NCI-H2107 treated with DMSO at 0.1 percent for 48 hours (cell line): ENCODE data around the gene CUL9.

Source experiments
- DNase-seq: peaks from one replicate; lab custom pipeline; 2025; ENCODE audit not compliant: unreplicated experiment; lab: John Stamatoyannopoulos, UW

The CUL9 gene

DNA sequence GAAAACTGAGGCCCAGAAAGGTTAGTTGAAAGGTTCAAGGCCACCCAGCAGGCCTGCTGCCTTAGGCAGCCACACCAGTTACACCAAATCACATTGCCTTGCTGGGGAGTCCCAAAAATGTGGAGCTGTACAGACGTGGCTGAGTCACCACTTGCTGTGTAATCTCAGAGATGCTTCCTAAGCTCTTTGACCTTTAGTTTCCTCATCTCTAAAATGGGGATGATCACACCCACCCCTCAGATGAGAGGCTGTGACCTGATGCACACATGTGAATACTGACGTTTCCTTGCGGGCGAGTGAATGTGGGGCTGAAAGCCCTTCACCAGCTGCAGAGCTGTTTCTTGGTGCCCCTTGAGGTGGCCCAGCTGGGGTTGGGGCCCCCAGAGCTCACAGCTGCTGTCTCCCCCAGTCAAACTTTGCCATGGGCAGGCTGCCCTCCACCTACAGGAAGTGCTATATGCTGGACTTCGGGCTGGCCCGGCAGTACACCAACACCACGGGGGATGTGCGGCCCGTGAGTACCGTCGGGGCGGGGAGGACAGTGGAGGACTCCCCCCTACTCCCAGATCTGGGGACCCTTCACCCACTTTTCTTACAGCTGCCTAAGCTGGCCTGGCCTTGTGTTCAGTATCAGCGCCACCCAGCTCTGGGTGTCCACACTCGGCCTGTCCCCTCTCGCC lies 72.3 kb downstream of the CUL9 start:
- DNase-seq, result no peak

DNA sequence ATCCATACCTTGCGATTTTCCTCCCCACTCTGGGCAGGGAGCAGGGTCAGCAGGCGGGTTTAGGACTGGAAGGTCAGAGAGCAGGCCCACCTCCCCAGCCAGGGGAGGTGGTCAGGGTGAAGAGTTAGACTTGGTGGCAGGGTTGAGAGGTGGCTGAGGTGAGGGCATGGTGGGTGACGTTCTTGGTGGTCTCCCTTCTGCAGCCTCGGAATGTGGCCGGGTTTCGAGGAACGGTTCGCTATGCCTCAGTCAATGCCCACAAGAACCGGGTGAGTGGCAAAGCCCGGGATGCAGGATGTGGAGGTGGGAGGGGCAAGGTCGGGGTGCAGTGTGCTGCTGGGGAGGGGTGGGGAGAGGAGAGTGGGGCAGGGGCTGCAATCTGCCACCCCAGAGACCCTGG lies 72.8 kb downstream of the CUL9 start:
- DNase-seq, result no peak

DNA sequence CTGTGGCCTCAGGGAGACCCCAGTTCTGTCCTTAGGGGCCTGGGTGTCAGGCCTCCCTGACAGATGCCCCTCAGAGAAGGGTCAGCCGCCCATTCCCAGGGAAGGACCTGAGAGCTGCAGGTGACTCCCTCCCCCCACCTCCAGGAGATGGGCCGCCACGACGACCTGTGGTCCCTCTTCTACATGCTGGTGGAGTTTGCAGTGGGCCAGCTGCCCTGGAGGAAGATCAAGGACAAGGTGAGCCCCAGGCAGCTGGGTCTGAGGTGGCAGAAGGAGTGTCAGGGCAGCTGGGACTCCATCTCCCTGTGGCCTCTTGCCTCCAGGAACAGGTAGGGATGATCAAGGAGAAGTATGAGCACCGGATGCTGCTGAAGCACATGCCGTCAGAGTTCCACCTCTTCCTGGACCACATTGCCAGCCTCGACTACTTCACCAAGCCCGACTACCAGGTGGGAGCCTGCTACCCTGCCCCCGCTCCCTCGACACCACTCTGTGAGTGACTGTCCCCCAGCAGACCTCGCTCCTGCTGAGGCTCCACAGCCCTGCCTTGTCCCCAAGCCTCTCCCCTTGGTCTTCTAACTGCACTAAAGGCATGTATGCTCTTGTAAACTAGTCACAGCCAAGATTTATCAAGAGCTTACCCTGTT lies 73.5 kb downstream of the CUL9 start:
- no peak for DNase-seq

DNA sequence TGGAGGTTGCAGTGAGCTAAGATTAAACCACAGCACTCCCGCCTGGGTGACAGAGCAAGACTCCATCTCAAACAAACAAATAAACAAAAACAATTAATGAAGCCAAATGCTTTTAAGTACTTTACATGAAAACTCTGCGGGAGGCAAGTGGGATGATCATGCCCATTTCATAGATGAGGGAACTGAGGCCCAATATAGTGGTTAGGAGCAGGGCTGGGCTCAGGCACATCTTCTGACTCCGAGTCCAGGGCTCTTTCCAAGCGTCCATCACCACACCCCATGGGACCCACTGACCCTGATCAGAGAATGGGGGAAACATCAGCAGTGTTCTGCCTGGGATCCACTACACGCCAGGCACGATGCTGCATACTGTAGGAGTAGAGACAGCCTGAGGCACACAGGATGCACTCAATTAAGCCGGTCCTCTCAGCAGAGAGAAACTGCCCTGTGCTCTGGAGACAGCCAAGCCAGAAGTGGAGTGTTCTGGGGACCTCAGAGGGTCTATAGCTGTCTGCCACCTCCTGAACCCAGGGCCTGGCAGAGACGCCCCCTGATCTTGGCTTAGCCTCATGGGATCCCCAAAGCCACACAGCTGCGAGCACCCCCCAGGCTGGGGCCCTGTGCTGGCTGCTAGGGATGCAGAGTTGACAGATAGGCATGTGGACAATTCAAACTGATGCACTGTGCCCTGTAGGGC lies 74.8 kb downstream of the CUL9 start:
- no peak for DNase-seq

DNA sequence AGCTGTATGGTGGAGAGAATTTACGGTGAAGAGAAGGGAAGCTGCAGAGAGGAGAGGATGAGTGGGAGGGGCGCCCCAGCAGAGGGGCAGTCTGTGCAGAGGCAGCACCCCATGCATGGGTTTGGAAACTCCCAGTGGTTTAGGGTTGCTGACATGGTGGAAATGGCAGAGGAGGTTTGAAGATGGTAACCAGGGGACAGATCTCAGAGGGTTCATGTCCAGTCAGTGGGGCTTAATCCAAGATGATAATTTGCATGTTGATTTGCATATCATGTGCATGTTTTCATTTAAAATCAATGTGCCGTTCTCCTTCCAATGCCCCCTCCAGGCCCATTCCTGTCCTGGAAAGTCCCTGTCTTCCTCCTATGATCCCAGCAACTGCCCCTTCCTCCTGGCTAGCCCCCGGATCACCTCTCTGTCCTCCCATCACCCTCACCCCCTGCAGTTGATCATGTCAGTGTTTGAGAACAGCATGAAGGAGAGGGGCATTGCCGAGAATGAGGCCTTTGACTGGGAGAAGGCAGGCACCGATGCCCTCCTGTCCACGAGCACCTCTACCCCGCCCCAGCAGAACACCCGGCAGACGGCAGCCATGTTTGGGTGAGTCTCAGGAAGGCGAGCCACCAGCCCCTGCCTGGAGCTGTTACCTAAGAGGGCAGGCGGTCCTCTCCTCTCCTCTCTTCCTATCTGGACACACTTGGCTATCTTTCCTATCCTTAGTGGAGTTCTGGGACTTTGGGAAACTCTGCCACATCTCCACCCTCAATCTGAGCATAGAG lies 75.6 kb downstream of the CUL9 start:
- DNase-seq, result no peak

DNA sequence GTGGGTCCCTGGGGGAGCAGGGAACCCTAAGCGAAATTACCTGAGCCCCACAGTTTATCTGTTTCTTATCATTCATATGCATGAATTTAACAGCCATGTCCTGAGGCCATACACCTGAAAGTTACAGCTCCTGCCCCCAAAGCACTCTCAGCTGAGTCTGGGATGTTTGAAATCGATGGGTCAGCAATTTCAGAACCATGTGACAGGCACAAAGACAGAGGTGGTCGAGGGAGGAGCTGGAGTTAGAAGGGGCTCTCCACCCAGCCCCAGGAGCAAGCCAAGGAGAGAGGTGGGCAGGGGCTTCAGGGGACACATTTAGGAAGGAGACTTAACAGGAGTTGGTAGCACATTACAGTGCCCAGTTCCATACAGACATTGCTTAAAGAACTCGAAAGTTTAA lies 76.2 kb downstream of the CUL9 start:
- no peak for DNase-seq

DNA sequence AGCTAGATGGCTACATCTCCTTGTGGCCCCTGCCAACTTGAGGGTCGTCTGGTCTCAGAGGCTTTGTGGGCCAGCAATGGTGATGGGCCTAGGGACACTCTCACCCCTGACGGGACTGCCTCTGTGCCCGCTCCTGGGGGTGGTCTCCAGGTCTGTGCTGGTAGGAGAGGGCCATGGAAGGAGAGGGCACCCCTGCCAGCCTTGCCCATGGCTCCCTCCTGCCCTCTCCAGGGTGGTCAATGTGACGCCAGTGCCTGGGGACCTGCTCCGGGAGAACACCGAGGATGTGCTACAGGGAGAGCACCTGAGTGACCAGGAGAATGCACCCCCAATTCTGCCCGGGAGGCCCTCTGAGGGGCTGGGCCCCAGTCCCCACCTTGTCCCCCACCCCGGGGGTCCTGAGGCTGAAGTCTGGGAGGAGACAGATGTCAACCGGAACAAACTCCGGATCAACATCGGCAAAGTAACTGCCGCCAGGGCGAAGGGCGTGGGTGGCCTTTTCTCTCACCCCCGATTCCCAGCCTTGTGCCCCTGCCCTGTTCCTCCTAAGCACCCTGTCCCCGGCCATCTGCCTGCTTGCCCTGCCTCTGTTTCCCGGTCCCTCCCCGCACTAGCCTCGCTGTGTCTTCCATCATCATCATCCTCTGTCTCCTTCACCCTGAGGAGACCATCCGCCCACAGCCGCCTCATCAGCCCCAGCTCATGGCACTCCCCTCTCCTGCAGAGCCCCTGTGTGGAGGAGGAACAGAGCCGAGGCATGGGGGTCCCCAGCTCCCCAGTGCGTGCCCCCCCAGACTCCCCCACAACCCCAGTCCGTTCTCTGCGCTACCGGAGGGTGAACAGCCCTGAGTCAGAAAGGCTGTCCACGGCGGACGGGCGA lies 77.1 kb downstream of the CUL9 start:
- no peak for DNase-seq

DNA sequence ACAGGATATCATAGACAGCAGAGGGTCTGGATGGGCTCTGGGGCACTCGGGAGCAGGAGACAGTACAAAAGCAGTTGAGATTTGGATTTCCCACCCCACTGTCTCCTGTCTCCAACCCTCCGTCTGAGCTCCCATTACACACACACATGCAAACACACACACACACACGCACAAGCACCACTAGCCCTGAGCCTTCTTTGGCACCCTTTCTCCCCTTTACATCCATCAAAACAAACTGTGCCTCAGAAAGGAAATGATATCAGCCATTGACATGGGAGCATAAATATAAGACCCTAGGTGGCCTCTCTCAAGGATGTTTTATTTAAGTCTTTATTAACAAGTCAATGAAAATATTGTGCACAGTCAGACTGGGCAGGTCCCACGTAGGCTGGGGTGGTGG lies 78.8 kb downstream of the CUL9 start:
- no peak for DNase-seq

DNA sequence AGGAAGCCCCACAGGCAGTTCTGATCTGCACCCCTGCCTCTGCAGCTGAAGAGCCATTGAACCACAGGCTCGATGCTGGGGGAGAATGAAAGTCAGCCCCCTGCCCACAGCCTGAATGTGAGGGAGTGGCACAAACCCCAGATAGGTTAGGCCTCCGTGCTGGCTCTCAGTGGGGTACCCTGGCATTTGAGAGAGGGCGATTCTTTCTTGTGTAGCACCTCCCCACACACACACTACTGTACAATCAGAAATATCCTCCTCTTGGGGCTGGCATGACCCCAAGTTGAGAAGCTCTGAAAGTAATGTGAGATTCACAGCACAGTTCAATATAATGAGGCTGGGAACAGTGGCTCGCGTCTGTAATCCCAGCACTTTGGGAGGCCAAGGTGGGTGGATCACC lies 79.2 kb downstream of the CUL9 start:
- no peak for DNase-seq

DNA sequence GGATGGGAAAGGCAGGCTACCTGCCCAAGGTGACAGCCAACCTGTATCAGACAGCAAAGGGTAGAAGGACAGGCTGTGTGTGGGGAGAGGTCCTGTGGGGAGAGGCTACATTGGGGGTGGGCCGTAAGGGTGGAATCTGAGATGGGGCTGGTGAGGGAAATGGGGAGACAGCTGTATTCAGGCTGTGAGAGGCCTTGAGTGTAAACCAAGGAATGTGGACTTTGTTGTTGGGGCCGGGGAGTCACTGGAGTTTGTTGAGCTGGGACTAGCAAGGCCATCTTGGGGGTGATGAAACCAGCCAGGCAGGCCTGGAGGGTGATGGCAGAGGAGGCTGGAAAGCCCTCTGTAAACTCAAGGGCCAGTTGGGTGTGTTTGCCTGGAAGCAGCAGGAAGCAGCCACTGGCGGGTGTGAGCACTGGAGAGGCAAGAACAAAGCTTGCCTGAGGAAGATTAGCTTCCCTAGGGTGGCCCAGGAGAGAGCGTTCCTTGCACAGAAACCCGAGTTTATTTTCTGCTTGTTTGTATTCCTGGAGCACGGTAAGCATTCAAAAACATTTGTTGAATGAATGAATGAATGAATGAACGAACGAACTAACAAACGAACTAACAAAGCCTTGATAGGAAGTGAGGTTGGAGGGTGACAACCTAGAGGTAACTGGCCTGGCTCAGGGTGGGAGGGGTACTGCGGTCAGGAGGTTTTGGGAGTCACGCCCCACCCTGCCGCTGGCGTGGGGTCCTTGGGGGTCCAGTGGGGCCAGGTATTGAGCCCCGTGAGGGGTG lies 80.2 kb downstream of the CUL9 start:
- DNase-seq, result no peak

DNA sequence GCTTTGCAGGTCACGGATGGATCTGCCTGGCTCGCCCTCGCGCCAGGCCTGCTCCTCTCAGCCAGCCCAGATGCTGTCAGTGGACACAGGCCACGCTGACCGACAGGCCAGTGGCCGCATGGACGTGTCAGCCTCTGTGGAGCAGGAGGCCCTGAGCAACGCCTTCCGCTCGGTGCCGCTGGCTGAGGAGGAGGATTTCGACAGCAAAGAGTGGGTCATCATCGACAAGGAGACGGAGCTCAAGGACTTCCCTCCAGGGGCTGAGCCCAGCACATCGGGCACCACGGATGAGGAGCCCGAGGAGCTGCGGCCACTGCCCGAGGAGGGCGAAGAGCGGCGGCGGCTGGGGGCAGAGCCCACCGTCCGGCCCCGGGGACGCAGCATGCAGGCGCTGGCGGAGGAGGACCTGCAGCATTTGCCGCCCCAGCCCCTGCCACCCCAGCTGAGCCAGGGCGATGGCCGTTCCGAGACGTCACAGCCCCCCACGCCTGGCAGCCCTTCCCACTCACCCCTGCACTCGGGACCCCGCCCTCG lies 80.9 kb downstream of the CUL9 start:
- DNase-seq, result no peak

DNA sequence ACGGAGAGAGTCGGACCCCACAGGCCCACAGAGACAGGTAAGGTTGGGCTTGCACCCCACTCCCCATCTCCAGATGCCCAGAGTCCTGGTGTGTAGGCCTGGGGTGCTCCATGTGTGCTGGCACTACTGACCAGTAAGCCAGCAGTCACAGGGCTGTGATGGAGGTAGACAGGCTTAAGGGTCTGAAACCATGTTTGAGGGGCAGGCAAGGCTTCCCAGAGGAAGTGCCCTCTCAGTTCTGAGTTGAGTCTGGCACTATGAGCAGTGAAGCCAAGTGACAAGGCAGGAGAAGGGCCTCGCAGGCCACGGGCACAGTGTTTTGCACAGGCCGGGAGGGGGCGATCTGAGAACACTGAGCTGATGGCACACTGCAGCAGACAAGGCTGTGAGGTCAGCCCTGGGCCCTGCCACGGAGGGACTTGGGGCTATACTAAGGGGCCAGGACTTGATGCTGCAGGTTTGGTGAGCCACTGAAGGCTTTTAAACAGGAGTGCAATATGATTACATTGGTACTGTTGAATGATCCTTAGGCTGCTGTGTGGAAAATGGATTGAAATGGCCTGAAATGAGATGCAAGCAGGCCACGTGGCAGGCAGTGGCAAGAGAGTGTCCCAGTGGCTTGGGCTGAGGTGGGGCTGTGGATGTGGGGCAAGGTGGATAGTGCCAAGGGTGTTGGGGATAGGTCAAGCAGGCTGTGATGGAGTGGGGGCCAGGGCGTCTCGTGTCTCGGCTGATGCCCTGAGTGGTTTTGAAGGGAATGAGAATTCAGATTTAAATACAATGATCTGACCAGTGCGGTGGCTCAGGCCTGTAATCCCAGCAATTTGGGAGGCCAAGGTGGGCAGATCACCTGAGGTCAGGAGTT lies 81.5 kb downstream of the CUL9 start:
- peak; percentile 5 for DNase-seq

DNA sequence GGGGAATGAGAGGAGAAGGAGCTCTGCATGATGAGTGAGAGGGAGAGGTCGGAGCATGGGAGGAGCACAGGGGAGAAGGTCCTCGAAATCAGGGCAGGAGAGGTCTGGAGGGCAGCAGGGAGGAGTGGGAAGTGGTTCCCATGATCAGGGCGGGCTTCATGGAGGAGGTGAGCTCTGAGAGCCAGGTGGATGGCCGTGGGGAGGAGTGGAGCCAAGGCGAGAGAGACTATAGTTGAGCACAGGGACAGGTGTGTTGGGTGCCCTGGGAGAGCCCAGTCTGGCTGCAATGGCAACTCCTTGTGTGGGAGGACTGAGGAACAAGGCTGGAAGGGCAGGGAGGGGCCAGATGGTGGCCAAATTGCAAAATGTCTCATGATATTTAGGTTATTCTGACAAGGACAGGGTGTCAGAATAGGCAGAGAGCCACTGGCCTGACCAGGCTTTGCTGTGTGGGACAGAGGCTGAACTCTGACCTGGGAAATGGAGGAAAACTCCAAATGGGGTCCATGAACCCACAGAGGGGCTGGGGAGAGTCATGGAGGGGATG lies 82.7 kb downstream of the CUL9 start:
- DNase-seq, result no peak

DNA sequence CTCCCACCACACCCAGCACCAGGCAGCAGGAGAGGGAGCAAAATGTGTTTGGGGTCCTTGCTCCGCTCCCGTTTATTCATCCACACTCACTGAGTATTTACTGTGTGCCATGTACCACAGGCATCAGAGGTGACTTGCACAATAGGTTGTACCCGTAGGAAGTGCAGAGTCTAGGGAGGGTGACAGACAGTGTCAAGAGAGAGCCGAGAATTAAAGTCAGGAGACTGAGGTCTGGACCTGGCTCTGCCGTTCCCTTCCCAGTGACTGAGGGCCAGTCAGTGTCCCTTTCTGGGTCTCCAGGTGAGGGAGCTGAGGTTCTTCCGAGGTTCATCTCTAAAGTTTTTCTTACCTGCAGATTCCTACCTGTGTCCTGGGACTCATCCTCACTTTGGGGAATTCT lies 83.6 kb downstream of the CUL9 start:
- DNase-seq, result no peak

DNA sequence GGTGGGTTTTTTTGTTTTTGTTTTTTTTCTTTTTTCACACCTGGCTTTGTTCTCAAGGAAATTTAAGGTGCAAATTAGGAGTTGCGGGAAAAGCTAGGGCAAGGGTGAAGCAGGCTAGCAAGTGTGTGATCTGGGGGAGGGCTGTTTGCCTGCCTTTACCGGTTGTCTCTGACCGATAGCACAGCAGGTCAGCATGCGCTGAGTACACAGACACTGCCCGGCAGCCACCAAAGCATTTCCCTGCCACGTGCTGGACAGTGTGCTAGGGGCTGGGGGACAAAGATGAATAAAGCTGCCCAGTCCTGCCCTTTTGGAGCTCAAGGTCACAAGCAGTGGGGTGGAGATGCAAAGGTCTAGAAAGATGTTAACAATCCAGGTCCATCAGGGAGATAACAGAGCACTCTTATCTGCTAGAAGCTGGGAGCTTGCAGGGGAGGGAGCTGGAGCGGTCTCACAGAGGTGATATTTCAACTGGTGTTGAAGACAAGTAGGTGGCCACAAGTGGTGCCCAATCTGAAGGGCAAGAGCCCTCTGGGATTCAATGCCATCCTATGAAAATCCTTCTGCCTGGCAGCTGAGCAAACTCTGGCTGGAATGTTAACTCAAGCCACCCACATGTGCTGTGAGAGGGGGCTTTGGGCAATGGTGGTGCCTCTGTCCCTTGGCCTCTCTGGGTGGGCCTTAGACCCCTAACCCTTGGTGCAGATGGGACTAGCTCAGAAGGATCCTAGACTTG lies 85.8 kb downstream of the CUL9 start:
- no peak for DNase-seq

DNA sequence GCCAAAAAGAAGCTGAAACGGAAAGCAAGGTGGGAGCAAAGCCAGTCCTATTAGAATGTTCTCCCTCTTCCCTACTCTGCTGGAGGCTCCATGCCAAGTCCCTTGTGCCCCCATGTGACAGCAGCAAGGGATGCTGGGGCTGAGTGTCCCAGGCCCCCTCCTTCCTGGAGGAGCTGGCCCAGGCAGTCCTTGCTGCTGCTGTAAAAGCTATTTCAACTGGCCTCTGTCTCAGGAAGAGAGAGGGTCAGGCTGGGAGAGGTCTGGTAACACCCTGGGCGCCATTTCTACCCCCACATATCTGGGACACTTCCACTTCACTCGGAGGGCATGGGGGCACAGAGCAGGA lies 86.3 kb downstream of the CUL9 start:
- DNase-seq, result no peak

DNA sequence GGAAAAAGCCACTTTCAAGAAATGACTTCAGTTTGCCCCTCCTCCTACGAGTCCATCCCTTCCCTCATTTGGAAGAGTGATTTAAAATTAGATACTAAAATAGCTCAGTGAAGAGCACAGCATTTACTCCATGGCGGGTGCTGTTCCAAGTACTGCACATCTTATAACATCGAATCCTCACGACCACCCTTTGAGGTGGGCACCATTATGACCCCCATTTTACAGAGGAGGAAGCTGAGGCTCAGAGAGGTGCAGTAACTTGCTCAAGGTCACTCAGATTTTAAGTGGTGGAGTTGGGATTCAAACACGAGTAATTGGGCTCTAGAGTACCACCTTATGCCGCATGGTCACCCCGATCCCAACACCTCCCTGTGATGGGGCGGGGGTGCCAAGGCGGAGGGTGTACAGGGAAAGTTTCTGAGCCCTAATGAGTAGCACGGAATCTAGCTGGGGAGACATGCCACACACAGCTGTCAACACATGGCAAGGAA lies 86.8 kb downstream of the CUL9 start:
- DNase-seq, result no peak
